Lower lobe of right lung (tissue), 2 donors: ENCODE measurements around the gene AMTN. TPM values are rescaled to one million over a fixed set of nuclear protein-coding genes. Genes with fewer than 3 reads are reported as not detected.

Experiments
- ATAC-seq, 2 donors: fragments of 200-7000 bp; cut with Tn5 transposase; one replicate each; pipeline ENCODE4 v1.9.1; 2020 to 2022; ENCODE audit warnings: mild to moderate bottlenecking in 2 of 2, moderate library complexity in 2 of 2
- DNase-seq: peaks from one replicate; pipeline ENCODE4 v3.0.0-alpha.2; 2020
- H3K27ac ChIP-seq: fragments of 200-600 bp; one replicate; pipeline ENCODE4 v1.8.0; 2022
- H3K27me3 ChIP-seq: fragments of 200-600 bp; one replicate; pipeline ENCODE4 v1.8.0; 2022; ENCODE audit warnings: low read depth
- H3K36me3 ChIP-seq: fragments of 200-600 bp; one replicate; pipeline ENCODE4 v1.8.0; 2022; ENCODE audit warnings: mild to moderate bottlenecking
- H3K4me1 ChIP-seq: fragments of 200-600 bp; one replicate; pipeline ENCODE4 v1.8.0; 2022
- H3K4me3 ChIP-seq: fragments of 200-600 bp; one replicate; pipeline ENCODE4 v1.8.0; 2022; ENCODE audit warnings: mild to moderate bottlenecking
- H3K9me3 ChIP-seq: fragments of 200-600 bp; one replicate; pipeline ENCODE4 v1.8.0; 2022
- intact Hi-C: fragments of 100-400 bp; cut with DNase I; formaldehyde crosslinking; loops from one replicate; pipeline ENCODE4 v1.11.0; 2022
- total RNA-seq: library from RNA; stranded (reverse); fragmentation: NEBNext Ultra II Directional; extraction: Animal tissue kit (Norgen Biotek cat#: 25700); gene quantifications from one replicate; pipeline ENCODE4 v1.2.1, GENCODE V29; 2021
- TF ChIP-seq, protein P1 (sequence below): fragments of 200-600 bp; IDR thresholded peaks from one replicate; pipeline ENCODE4 v1.8.0; 2022; ENCODE audit warnings: antibody characterized with exemption, mild to moderate bottlenecking
- donor health status: DM: no; HTN: yes; CAD: no; lungs with severe emphysema.

AMTN gene
- total RNA-seq, 1 donor from 2014 or later, result not detected

DNA sequence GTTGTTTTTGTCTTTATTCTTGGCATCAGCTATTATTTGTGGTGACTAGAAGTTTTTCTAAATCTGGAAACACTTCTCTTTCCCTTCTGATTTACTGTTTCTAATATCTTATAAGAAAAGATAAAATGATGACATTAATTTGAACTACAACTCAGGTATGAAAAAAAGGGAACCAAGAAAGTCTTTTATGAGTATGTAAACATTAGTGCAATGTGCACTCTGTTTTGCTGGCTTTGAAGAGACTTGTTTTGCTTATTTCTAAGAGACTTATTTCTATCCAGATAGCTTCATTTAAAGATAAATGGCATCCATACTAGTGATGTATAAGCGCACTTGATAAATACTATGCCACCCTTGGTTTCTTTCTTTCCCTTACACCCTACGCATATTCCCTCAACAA is 63.6 kb downstream of the AMTN start:
- no peaks in the 10 kb centered on the region for H3K36me3 ChIP-seq
- no peaks in the 10 kb centered on the region for H3K4me1 ChIP-seq
- TF ChIP-seq, protein P1, sequence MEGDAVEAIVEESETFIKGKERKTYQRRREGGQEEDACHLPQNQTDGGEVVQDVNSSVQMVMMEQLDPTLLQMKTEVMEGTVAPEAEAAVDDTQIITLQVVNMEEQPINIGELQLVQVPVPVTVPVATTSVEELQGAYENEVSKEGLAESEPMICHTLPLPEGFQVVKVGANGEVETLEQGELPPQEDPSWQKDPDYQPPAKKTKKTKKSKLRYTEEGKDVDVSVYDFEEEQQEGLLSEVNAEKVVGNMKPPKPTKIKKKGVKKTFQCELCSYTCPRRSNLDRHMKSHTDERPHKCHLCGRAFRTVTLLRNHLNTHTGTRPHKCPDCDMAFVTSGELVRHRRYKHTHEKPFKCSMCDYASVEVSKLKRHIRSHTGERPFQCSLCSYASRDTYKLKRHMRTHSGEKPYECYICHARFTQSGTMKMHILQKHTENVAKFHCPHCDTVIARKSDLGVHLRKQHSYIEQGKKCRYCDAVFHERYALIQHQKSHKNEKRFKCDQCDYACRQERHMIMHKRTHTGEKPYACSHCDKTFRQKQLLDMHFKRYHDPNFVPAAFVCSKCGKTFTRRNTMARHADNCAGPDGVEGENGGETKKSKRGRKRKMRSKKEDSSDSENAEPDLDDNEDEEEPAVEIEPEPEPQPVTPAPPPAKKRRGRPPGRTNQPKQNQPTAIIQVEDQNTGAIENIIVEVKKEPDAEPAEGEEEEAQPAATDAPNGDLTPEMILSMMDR, result no peak
- no peaks in the 10 kb centered on the region for H3K27me3 ChIP-seq
- no peak for DNase-seq
- H3K27ac ChIP-seq, result no peak overlapping the region
- no peak overlapping the region for H3K4me3 ChIP-seq
- no peaks in the 10 kb centered on the region for H3K9me3 ChIP-seq
- ATAC-seq, result no peak
- intact Hi-C loops, result no loop called here

Other genes with a start within 250 kb of the AMTN start
- not detected for gene CABS1, start 183.6 kb upstream of the AMTN start, total RNA-seq
- gene SMR3A, start 157.8 kb upstream of the AMTN start, total RNA-seq, result not detected
- gene SMR3B, start 135.4 kb upstream of the AMTN start, total RNA-seq, result not detected
- not detected for gene OPRPN, start 120.6 kb upstream of the AMTN start, total RNA-seq
- not detected for gene MUC7, start 46.4 kb upstream of the AMTN start, total RNA-seq
- not detected for gene AMBN, start 73.7 kb downstream of the AMTN start, total RNA-seq
- gene ENAM, start 110.2 kb downstream of the AMTN start, total RNA-seq, result 0.12 TPM
- gene JCHAIN, start 147.9 kb downstream of the AMTN start, total RNA-seq, result 191 TPM
- 28.8 TPM for gene UTP3, start 170.0 kb downstream of the AMTN start, total RNA-seq
- gene RUFY3, start 203.4 kb downstream of the AMTN start, total RNA-seq, result 92.4 TPM